Ishikawa (cell line): ENCODE results near the gene CCNE1.

Source experiments
- CREB1 ChIP-seq: IDR thresholded peaks from 2 replicates; pipeline ENCODE4 v1.6.1; 2012; ENCODE audit warnings: low read depth
- EP300 ChIP-seq: IDR thresholded peaks from 2 replicates; pipeline ENCODE4 v1.6.1; 2012; ENCODE audit warnings: borderline replicate concordance
- FOXM1 ChIP-seq: IDR thresholded peaks from 2 replicates; pipeline ENCODE4 v1.6.1; 2012; ENCODE audit warnings: low read depth, borderline replicate concordance
- TAF1 ChIP-seq: IDR thresholded peaks from 2 replicates; pipeline ENCODE4 v1.6.1; 2012; ENCODE audit warnings: low read depth, mild to moderate bottlenecking
- USF1 ChIP-seq: IDR thresholded peaks from 2 replicates; pipeline ENCODE4 v1.6.1; 2012

- TF ChIP-seq USF1 (no peak), EP300 (no peak), CREB1 (no peak), TAF1 (no peak), FOXM1 (no peak)
These were observed 28.1 kb upstream of the CCNE1 start for GRCh38 chr19:29783627-29784190.
